Stimulated activated CD8-positive, alpha-beta memory T cell treated with anti-CD3 and anti-CD28 coated beads, Interleukin-7, amount 100 ng/mL, for 48 hours (primary cell): Measurements from ENCODE around the gene LRP10.
A peak's percentile ranks its signal among the peaks of the same experiment; 100 is the strongest.
"Not testable (repeated sequence)": the region's sequence is repeated elsewhere in the genome, so short reads cannot be mapped to it uniquely, and the experiment has no call there.

ENCODE experiments used
- DNase-seq, 2 donors: peaks; one replicate each; pipeline ENCODE4 v3.0.0-alpha.2; 2020; ENCODE audit warnings: low read depth in 1 of 2; ENCODE audit errors: extremely low read depth in 1 of 2

Gene LRP10

DNA sequence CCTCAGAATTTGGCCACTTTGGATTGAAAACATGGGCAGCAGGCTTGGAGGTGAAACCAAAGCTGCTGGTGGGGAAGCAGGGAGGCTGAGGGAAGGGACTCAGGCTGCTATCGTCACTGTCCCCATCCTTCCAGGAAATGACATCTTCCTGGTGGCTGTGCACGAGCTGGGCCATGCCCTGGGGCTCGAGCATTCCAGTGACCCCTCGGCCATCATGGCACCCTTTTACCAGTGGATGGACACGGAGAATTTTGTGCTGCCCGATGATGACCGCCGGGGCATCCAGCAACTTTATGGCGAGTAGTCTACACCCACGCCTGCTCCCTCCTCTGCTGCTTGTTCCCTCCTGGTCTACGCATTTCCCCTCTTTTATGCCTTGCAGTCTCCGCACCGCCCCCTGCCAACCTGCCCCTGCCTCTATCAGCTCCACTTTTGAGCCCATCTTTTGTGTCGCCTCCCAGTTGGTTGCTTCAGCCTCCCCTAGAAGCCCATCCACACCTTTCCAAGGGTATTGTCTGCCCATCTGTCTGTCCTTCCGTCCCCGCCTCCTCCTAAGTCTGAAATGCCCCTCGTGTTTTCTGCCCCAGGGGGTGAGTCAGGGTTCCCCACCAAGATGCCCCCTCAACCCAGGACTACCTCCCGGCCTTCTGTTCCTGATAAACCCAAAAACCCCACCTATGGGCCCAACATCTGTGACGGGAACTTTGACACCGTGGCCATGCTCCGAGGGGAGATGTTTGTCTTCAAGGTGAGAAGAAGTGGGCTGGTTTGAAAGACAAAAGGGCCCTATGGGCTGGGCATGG lies 28.2 kb upstream of the LRP10 start:
- DNase-seq: no peak

GRCh38 chr14:22844221-22845102 lies 27.1 kb upstream of the LRP10 start:
- DNase-seq: no peak

- no peak for DNase-seq
Observed at GRCh38 chr14:22845103-22845394, 26.5 kb upstream of the LRP10 start.

DNA sequence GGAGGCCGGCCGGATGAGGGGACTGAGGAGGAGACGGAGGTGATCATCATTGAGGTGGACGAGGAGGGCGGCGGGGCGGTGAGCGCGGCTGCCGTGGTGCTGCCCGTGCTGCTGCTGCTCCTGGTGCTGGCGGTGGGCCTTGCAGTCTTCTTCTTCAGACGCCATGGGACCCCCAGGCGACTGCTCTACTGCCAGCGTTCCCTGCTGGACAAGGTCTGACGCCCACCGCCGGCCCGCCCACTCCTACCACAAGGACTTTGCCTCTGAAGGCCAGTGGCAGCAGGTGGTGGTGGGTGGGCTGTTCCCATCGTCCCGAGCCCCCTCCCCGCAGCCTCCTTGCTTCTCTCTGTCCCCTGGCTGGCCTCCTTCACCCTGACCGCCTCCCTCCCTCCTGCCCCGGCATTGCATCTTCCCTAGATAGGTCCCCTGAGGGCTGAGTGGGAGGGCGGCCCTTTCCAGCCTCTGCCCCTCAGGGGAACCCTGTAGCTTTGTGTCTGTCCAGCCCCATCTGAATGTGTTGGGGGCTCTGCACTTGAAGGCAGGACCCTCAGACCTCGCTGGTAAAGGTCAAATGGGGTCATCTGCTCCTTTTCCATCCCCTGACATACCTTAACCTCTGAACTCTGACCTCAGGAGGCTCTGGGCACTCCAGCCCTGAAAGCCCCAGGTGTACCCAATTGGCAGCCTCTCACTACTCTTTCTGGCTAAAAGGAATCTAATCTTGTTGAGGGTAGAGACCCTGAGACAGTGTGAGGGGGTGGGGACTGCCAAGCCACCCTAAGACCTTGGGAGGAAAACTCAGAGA lies 25.5 kb upstream of the LRP10 start:
- DNase-seq: no peak

DNA sequence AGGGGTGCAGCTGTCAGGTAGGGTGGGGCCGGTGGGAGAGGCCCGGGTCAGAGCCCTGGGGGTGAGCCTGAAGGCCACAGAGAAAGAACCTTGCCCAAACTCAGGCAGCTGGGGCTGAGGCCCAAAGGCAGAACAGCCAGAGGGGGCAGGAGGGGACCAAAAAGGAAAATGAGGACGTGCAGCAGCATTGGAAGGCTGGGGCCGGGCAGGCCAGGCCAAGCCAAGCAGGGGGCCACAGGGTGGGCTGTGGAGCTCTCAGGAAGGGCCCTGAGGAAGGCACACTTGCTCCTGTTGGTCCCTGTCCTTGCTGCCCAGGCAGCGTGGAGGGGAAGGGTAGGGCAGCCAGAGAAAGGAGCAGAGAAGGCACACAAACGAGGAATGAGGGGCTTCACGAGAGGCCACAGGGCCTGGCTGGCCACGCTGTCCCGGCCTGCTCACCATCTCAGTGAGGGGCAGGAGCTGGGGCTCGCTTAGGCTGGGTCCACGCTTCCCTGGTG lies 24.7 kb upstream of the LRP10 start:
- no peak for DNase-seq

GRCh38 chr14:22847661-22848341 lies 23.7 kb upstream of the LRP10 start:
- no peak for DNase-seq

DNA sequence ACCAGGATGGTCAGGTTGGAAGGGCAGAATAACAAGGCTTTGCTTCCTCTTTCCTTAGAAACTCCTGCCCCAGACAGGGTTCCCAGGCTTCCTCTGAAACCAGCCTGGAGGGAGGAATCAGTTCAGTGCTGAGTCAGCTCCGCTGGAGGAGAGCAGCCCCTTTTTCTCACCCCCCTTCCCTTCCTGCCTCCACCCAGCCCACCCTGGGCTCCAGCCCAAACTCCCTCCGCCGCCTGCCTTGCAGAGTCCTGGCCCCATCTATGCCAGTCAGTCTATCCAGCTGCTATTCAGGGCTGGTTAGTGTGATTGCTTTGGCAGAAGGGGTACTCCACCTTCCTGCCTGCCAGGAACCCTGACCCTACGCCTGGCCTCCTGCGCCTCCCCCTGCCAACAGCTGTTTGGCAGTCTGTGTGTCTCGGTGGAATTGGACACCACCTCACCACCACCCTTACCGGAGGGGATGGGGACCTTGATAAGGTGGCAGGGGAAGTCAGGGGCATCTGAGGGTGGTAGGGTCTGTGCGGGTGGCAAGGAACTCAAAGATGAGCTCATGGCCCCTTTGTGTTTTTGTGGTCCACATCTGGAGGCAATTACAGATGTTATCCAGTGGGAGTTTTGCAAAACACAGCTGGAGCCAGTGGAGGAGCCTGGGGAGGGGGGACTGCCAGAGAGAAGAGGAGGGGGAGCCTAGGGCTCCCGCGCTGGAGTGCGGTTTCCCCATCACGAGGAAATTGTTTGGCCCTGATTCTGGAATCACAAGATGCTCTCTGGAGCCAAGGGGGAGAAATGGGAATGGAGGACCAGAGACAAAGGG lies 23.0 kb upstream of the LRP10 start:
- no peak for DNase-seq

GRCh38 chr14:22849212-22849819 lies 22.2 kb upstream of the LRP10 start:
- no peak for DNase-seq

GRCh38 chr14:22850944-22851764 lies 20.4 kb upstream of the LRP10 start:
- peak in 1 of 2 donors; percentile 56 for DNase-seq

- not testable (repeated sequence) for DNase-seq
Observed at GRCh38 chr14:22852178-22852577, 19.4 kb upstream of the LRP10 start.

DNA sequence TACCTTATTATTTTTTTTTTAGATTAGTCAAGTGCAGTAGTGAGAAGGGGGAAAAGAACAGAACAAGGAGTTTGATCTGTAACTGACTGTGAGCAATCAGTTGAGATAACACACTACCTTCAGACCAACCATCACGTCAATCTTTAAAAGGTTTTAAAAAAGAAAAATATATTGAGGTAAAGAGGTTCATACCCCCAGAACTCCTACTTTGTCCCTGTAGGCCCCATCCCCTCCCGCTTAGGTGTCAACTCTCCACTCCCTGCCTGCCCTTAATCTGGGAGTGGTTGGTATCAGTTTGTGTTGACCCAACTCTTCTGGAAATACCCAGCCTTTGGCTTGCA lies 19.0 kb upstream of the LRP10 start:
- no peak for DNase-seq

GRCh38 chr14:22852940-22853767 lies 18.4 kb upstream of the LRP10 start:
- DNase-seq: peak; percentile 75 to 79

DNA sequence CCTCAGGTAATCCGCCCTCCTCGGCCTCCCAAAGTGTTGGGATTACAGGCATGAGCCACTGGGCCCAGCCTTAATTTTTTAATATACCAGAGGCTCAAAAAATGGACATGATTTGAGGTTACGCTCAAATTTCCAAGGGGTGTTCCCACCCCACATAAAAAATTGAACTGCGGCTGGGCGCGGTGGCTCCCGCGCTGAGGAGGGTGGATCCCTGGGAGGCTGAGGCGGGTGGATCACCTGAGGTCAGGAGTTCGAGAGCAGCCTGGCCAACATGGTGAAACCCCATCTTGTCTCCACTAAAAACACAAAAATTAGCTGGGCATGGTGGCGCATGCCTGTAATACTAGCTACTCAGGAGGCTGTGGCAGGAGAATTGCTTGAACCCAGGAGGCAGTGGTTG lies 17.2 kb upstream of the LRP10 start:
- not testable (repeated sequence) for DNase-seq

DNA sequence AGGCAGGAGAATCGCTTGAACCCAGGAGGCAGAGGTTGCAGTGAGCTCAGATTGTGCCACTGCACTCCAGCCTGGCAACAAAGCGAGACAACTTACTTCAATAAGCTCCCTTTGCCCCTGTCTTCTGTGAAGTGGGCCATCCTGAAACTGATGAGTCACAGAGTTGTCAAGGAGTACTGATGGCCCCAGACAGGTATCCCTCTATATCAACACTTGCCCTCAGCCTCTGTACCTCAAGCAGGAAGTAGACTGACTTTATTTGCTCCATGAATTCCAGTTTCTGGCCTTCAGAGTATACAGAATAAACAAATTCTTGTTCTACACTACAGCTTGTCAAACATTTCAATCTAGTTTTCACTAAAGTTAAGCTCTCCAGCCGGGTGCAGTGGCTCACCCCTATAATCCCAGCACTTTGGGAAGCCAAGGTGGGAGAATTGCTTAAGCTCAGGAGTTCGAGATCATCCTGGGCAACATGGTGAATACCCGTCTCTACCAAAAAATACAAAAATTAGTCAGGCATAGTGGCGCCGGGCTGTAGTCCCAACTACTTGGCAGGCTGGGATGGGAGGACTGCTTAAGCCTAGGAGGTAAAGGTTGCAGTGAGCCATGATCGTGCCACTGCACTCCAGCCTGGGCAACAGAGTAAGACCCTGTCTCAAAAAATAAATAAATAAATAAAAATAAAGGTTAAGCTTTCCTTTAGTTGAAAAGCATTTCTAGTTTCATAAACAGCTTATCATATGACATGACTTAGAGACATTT lies 16.4 kb upstream of the LRP10 start:
- no peak for DNase-seq

DNA sequence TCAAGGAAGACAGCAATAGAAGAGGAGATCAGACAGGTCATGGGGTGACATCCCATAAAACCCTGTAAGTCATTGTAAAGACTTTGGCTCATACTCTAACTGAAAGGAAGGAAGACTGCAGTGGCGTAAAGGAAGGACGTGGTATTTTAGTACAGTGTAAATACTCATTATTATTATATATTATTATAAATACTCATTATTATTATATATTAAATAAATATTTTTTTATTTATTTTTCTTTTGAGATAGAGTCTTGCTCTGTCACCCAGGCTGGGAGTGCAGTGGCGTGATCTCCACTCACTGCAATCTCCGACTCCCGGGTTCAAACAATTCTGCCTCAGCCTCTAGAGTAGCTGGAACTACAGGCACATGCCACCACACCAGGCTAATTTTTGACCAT lies 15.1 kb upstream of the LRP10 start:
- no peak for DNase-seq

DNA sequence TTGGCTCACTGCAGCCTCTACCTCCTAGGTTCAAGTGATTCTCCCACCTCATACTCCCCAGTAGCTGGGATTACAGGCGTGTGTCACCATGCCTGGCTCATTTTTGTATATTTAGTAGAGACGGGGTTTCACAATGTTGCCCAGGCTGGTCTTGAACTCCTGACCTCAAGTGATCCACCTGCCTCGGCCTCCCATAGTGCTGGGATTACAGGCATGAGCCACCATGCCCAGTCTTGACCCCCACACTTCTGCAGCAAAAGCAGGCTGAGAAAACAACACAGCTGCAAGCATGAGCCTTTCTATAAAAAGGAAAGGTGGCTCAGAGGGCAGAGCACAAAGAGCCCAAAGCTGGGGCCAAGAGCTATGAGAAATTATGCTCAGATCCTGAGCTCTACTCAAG lies 11.2 kb upstream of the LRP10 start:
- not testable (repeated sequence) for DNase-seq

DNA sequence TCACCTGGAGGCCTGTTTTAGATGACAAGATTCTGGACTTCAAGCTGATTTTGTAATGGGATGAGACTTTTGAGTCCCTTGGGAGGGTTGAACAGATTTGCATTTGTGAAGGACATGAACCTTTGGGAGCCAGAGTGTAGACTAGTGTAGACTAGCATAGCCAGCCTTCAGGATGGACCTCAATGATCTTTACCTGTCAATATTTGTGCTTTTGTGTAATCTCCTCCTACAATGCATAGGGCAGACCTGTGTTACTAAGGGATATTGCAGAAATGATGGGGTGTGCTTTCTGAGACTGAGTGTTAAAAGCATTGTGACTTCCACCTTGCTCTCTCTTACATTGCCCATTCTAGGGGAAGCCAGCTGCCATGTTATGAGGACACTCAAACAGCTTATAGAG lies 9.9 kb upstream of the LRP10 start:
- no peak for DNase-seq
